HEK293 (cell line): ENCODE data around the gene DNTTIP2.

Experiments
- CTCF ChIA-PET: fragments of 350-600 bp; formaldehyde crosslinking; extraction: SDS; loops from one replicate; lab custom pipeline; 2021; ENCODE audit warnings: antibody characterized with exemption; lab: Yijun Ruan, JAX
- POLR2A ChIA-PET: fragments of 300-600 bp; formaldehyde crosslinking; extraction: SDS; loops from one replicate; lab custom pipeline; 2020; ENCODE audit warnings: antibody characterized with exemption, inconsistent platforms; lab: Yijun Ruan, JAX
- H3K27ac ChIP-seq: fragments of 200-500 bp; sonication (Bioruptor generic); 2 replicates; pipeline ENCODE4 v1.5.1; 2014; ENCODE audit warnings: low read depth, low read length, control low read depth, inconsistent platforms; ENCODE audit errors: extremely low read depth
- H3K36me3 ChIP-seq, 2 experiments: fragments of 200-500 bp in 1 of 2; sonication (Bioruptor generic) in 1 of 2; 1 replicate in 1 of 2; 2 replicates in 1 of 2; pipeline ENCODE4 v1.5.1; 2014 to 2017; ENCODE audit warnings: inconsistent platforms in 2 of 2, low read length in 2 of 2; ENCODE audit not compliant: control insufficient read depth in 2 of 2, insufficient read depth in 1 of 2
- H3K4me1 ChIP-seq: fragments of 200-500 bp; sonication (Bioruptor generic); 2 replicates; pipeline ENCODE4 v1.5.1; 2014; ENCODE audit warnings: mild to moderate bottlenecking, low read length, inconsistent platforms; ENCODE audit not compliant: control insufficient read depth, insufficient read depth
- H3K4me3 ChIP-seq: 2 replicates; pipeline ENCODE4 v1.5.1; 2011; ENCODE audit warnings: low read depth, mild to moderate bottlenecking, control low read depth, low read length, moderate library complexity
- H3K9me3 ChIP-seq: fragments of 200-500 bp; sonication (Bioruptor generic); 2 replicates; pipeline ENCODE4 v1.5.1; 2014; ENCODE audit warnings: low read depth, low read length, inconsistent platforms; ENCODE audit not compliant: control insufficient read depth, insufficient read depth
- FEZF1 ChIP-seq: fragments of 450-650 bp; formaldehyde crosslinking; IDR thresholded peaks from 2 replicates; pipeline ENCODE4 v1.5.1; 2016; ENCODE audit warnings: missing biosample characterization, missing genetic modification characterization
- GLIS2 ChIP-seq: fragments of 450-650 bp; formaldehyde crosslinking; IDR thresholded peaks from 2 replicates; pipeline ENCODE4 v1.5.1; 2016; ENCODE audit warnings: missing biosample characterization, missing genetic modification characterization
- KLF1 ChIP-seq: fragments of 450-650 bp; formaldehyde crosslinking; IDR thresholded peaks from 2 replicates; pipeline ENCODE4 v1.5.1; 2016; ENCODE audit warnings: missing biosample characterization, missing genetic modification characterization
- PATZ1 ChIP-seq: fragments of 450-650 bp; formaldehyde crosslinking; IDR thresholded peaks from 2 replicates; pipeline ENCODE4 v1.5.1; 2016; ENCODE audit warnings: missing biosample characterization, missing genetic modification characterization
- REST ChIP-seq: fragments of 450-650 bp; formaldehyde crosslinking; IDR thresholded peaks from 2 replicates; pipeline ENCODE4 v1.5.1; 2016; ENCODE audit warnings: missing biosample characterization, missing genetic modification characterization
- WT1 ChIP-seq: fragments of 450-650 bp; formaldehyde crosslinking; IDR thresholded peaks from 2 replicates; pipeline ENCODE4 v1.5.1; 2016; ENCODE audit warnings: missing biosample characterization, missing genetic modification characterization
- ZBTB8A ChIP-seq: fragments of 450-650 bp; formaldehyde crosslinking; IDR thresholded peaks from 2 replicates; pipeline ENCODE4 v1.5.1; 2016; ENCODE audit warnings: missing biosample characterization, missing genetic modification characterization
- ZNF16 ChIP-seq: fragments of 450-650 bp; formaldehyde crosslinking; IDR thresholded peaks from 2 replicates; pipeline ENCODE4 v1.5.1; 2016; ENCODE audit warnings: low read depth, missing biosample characterization, missing genetic modification characterization
- ZNF184 ChIP-seq: fragments of 450-650 bp; IDR thresholded peaks from 2 replicates; pipeline ENCODE4 v1.5.1; 2018; ENCODE audit warnings: missing biosample characterization, mild to moderate bottlenecking, missing genetic modification characterization
- ZNF214 ChIP-seq: fragments of 450-650 bp; formaldehyde crosslinking; IDR thresholded peaks from 2 replicates; pipeline ENCODE4 v1.5.1; 2017; ENCODE audit warnings: missing biosample characterization, mild to moderate bottlenecking, missing genetic modification characterization, borderline replicate concordance
- ZNF24 ChIP-seq: fragments of 450-650 bp; formaldehyde crosslinking; IDR thresholded peaks from 2 replicates; pipeline ENCODE4 v1.5.1; 2016; ENCODE audit warnings: missing biosample characterization, missing genetic modification characterization
- ZNF366 ChIP-seq: fragments of 450-650 bp; formaldehyde crosslinking; conservative IDR thresholded peaks from 2 replicates; pipeline ENCODE4 v1.5.1; 2016; ENCODE audit warnings: missing biosample characterization, missing genetic modification characterization
- ZNF510 ChIP-seq: fragments of 450-650 bp; formaldehyde crosslinking; IDR thresholded peaks from 2 replicates; pipeline ENCODE4 v1.5.1; 2018; ENCODE audit warnings: mild to moderate bottlenecking, missing genetic modification characterization, missing biosample characterization; ENCODE audit not compliant: insufficient replicate concordance
- ZNF514 ChIP-seq: fragments of 450-650 bp; formaldehyde crosslinking; IDR thresholded peaks from 2 replicates; pipeline ENCODE4 v1.5.1; 2016; ENCODE audit warnings: missing biosample characterization, missing genetic modification characterization
- ZNF544 ChIP-seq: fragments of 450-650 bp; formaldehyde crosslinking; IDR thresholded peaks from 2 replicates; pipeline ENCODE4 v1.5.0; 2017; ENCODE audit warnings: missing biosample characterization, missing genetic modification characterization
- ZNF677 ChIP-seq: fragments of 450-650 bp; IDR thresholded peaks from 2 replicates; pipeline ENCODE4 v1.5.0; 2018; ENCODE audit warnings: missing biosample characterization, mild to moderate bottlenecking, missing genetic modification characterization, moderate library complexity
- ZNF747 ChIP-seq: fragments of 450-650 bp; formaldehyde crosslinking; IDR thresholded peaks from 2 replicates; pipeline ENCODE4 v1.5.1; 2016; ENCODE audit warnings: missing biosample characterization, missing genetic modification characterization
- TF ChIP-seq, protein P1 (sequence below): fragments of 450-650 bp; formaldehyde crosslinking; IDR thresholded peaks from 2 replicates; pipeline ENCODE4 v1.5.1; 2016; ENCODE audit warnings: missing biosample characterization, missing genetic modification characterization, borderline replicate concordance
- TF ChIP-seq, protein P2 (sequence below): fragments of 450-650 bp; formaldehyde crosslinking; IDR thresholded peaks from 2 replicates; pipeline ENCODE4 v1.5.1; 2016; ENCODE audit warnings: missing biosample characterization, missing genetic modification characterization

Gene DNTTIP2

DNA sequence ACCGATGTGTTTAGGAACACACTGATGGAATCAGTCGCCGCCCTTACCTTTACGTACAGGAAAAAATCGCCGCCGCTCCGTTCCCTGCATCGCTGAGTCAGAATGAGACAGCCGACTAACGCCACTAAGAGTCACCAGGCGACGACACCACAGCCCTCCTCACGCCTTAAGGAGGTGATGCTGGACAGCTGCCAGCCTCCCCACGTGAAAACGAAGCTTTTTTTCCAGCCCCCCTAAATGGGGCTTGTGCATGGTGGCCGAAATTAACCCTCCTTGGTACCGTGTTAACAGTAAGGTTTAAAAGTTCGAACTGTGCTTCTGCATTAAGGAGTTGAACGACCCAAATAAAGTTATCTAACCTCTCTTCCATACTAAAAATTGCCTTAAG lies 511 bp downstream of the DNTTIP2 start:
- H3K36me3 ChIP-seq = peaks cover 25 to 47% of the 10 kb centered on the region in 2 experiments
- peak overlapping the region; percentile 58; the same call in 1 of the 2 replicates for H3K27ac ChIP-seq
- peaks cover 6% of the 10 kb centered on the region for H3K4me1 ChIP-seq
- peak overlapping the region; percentile 77 for H3K4me3 ChIP-seq
- H3K9me3 ChIP-seq = no peaks in the 10 kb centered on the region
- TF ChIP-seq ZNF747 (tag by site-specific recombination) (no peak), WT1 (tag by site-specific recombination) (0 out of 2 replicates have a peak, but pooled peaks have one; percentile 8), ZNF544 (tag by site-specific recombination) (no peak), GLIS2 (0 out of 2 replicates have a peak, but pooled peaks have one; percentile 22), ZNF677 (tag by site-specific recombination) (no peak), PATZ1 (tag by site-specific recombination) (no peak), ZNF16 (no peak), REST (tag by site-specific recombination) (peak; percentile 80), ZNF24 (tag by site-specific recombination) (no peak), ZNF214 (tag by site-specific recombination) (no peak), ZNF510 (tag by site-specific recombination) (no peak), KLF1 (tag by site-specific recombination) (no peak), ZNF366 (no peak), ZNF184 (tag by site-specific recombination) (no peak), ZBTB8A (no peak), ZNF514 (tag by site-specific recombination) (no peak), FEZF1 (tag by site-specific recombination) (no peak)
- TF ChIP-seq, protein P1, sequence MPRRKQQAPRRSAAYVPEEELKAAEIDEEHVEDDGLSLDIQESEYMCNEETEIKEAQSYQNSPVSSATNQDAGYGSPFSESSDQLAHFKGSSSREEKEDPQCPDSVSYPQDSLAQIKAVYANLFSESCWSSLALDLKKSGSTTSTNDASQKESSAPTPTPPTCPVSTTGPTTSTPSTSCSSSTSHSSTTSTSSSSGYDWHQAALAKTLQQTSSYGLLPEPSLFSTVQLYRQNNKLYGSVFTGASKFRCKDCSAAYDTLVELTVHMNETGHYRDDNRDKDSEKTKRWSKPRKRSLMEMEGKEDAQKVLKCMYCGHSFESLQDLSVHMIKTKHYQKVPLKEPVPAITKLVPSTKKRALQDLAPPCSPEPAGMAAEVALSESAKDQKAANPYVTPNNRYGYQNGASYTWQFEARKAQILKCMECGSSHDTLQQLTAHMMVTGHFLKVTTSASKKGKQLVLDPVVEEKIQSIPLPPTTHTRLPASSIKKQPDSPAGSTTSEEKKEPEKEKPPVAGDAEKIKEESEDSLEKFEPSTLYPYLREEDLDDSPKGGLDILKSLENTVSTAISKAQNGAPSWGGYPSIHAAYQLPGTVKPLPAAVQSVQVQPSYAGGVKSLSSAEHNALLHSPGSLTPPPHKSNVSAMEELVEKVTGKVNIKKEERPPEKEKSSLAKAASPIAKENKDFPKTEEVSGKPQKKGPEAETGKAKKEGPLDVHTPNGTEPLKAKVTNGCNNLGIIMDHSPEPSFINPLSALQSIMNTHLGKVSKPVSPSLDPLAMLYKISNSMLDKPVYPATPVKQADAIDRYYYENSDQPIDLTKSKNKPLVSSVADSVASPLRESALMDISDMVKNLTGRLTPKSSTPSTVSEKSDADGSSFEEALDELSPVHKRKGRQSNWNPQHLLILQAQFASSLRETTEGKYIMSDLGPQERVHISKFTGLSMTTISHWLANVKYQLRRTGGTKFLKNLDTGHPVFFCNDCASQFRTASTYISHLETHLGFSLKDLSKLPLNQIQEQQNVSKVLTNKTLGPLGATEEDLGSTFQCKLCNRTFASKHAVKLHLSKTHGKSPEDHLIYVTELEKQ (tag by site-specific recombination) = no peak
- TF ChIP-seq, protein P2, sequence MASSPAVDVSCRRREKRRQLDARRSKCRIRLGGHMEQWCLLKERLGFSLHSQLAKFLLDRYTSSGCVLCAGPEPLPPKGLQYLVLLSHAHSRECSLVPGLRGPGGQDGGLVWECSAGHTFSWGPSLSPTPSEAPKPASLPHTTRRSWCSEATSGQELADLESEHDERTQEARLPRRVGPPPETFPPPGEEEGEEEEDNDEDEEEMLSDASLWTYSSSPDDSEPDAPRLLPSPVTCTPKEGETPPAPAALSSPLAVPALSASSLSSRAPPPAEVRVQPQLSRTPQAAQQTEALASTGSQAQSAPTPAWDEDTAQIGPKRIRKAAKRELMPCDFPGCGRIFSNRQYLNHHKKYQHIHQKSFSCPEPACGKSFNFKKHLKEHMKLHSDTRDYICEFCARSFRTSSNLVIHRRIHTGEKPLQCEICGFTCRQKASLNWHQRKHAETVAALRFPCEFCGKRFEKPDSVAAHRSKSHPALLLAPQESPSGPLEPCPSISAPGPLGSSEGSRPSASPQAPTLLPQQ (tag by site-specific recombination) = peak; percentile 75; the same call in 1 of the 2 replicates
- ChIA-PET CTCF (interaction anchor here (1.0 kb wide), 1 partner anchor 249 kb away, joined by 3 read pairs; no protein-coding TSS in a partner anchor), POLR2A (interaction anchor here (0.6 to 1.8 kb wide), 5 partner anchors 16 to 82 kb away, joined by 3 to 8 read pairs (median 4); partner anchors contain the start of gene GCLM)
